ENCODE measurements around the gene PTPN20. TPM values are rescaled to one million over a fixed set of nuclear protein-coding genes. Genes with fewer than 3 reads are reported as not detected.
"Not testable (repeated sequence)": the region's sequence is repeated elsewhere in the genome, so short reads cannot be mapped to it uniquely, and the experiment has no call there.

Gene PTPN20
- total RNA-seq, 2 experiments from 2014 or later = 2.2 to 2.5 TPM

DNA sequence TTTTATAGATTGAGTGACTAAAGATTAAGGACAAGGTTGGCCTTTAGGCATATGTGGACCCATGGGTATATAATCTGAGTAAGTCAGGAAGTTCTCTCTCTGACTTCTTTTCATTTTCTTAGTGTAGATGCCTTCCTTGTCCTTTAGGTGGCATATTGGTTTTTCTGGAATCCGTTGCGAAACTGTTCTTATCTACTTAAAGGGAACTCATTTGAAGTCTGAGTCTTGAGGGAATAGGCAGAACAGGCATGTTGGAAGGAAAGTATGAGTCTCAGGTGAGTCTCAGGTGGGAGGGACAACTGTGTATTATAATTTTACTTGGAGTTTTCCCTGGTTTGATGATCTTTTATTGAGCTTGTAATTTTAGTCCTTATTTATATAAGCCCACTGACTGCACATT is 14.6 kb downstream of the PTPN20 start:
- H3K4me3 Mint-ChIP-seq; DNase-seq; H3K9me3 ChIP-seq (ENCODE audit: control insufficient read depth in 1 of 2, insufficient read depth in 1 of 2, low read length in 2 of 2); POLR2A ChIA-PET; intact Hi-C loops (cut with DNase I, micrococcal nuclease); ATAC-seq (ENCODE audit: poor library complexity); H3K4me1 Mint-ChIP-seq (ENCODE audit: low read depth); H3K4me3 ChIP-seq (ENCODE audit: low read length); H3K4me1 ChIP-seq (ENCODE audit: insufficient read depth, low read length); H3K36me3 ChIP-seq (ENCODE audit: insufficient read depth, low read length); H3K27ac Mint-ChIP-seq; H3K9me3 Mint-ChIP-seq; CTCF ChIA-PET; H3K27me3 Mint-ChIP-seq; H3K27ac ChIP-seq (ENCODE audit: low read depth in 1 of 2, low read length in 2 of 2); H3K36me3 Mint-ChIP-seq (ENCODE audit: low read depth); H3K27me3 ChIP-seq (ENCODE audit: control insufficient read depth in 1 of 2, insufficient read depth in 2 of 2, low read length in 2 of 2): not testable (repeated sequence)

- H3K9me3 Mint-ChIP-seq; H3K4me1 Mint-ChIP-seq (ENCODE audit: low read depth); H3K36me3 ChIP-seq (ENCODE audit: insufficient read depth, low read length); H3K27ac ChIP-seq (ENCODE audit: low read depth in 1 of 2, low read length in 2 of 2); DNase-seq; intact Hi-C loops (cut with DNase I, micrococcal nuclease); H3K36me3 Mint-ChIP-seq (ENCODE audit: low read depth); H3K27me3 ChIP-seq (ENCODE audit: control insufficient read depth in 1 of 2, insufficient read depth in 2 of 2, low read length in 2 of 2); H3K4me1 ChIP-seq (ENCODE audit: insufficient read depth, low read length); ATAC-seq (ENCODE audit: poor library complexity); H3K9me3 ChIP-seq (ENCODE audit: control insufficient read depth in 1 of 2, insufficient read depth in 1 of 2, low read length in 2 of 2); POLR2A ChIA-PET; H3K4me3 ChIP-seq (ENCODE audit: low read length); H3K4me3 Mint-ChIP-seq; H3K27me3 Mint-ChIP-seq; CTCF ChIA-PET; H3K27ac Mint-ChIP-seq: not testable (repeated sequence)
These were observed 17.6 kb downstream of the PTPN20 start for GRCh38 chr10:46928810-46929209.

DNA sequence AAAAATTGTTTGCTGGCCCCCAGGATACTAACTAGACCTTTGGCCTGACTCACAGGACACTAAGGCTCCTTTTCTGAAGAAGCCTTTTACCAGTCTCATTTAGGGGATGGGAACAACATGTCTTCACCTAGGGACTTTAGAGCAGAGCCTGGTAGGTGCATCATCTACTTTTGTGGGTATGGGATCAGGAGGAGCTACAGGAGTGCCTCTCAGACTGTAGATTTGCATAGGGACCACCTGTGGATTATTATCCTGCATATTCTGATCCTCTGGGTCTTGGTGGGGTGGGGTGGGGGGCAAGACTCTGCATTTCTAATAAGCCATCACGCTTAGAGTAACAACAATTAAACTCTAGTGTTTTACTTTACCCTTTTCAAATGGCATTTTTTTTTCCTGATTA is 21.2 kb downstream of the PTPN20 start:
- H3K27me3 Mint-ChIP-seq; H3K27me3 ChIP-seq (ENCODE audit: control insufficient read depth in 1 of 2, insufficient read depth in 2 of 2, low read length in 2 of 2); DNase-seq; CTCF ChIA-PET; H3K9me3 Mint-ChIP-seq; H3K4me1 Mint-ChIP-seq (ENCODE audit: low read depth); H3K9me3 ChIP-seq (ENCODE audit: control insufficient read depth in 1 of 2, insufficient read depth in 1 of 2, low read length in 2 of 2); POLR2A ChIA-PET; H3K36me3 Mint-ChIP-seq (ENCODE audit: low read depth); H3K4me1 ChIP-seq (ENCODE audit: insufficient read depth, low read length); H3K36me3 ChIP-seq (ENCODE audit: insufficient read depth, low read length); ATAC-seq (ENCODE audit: poor library complexity); H3K27ac Mint-ChIP-seq; H3K4me3 ChIP-seq (ENCODE audit: low read length); intact Hi-C loops (cut with DNase I, micrococcal nuclease); H3K27ac ChIP-seq (ENCODE audit: low read depth in 1 of 2, low read length in 2 of 2); H3K4me3 Mint-ChIP-seq: not testable (repeated sequence)

DNA sequence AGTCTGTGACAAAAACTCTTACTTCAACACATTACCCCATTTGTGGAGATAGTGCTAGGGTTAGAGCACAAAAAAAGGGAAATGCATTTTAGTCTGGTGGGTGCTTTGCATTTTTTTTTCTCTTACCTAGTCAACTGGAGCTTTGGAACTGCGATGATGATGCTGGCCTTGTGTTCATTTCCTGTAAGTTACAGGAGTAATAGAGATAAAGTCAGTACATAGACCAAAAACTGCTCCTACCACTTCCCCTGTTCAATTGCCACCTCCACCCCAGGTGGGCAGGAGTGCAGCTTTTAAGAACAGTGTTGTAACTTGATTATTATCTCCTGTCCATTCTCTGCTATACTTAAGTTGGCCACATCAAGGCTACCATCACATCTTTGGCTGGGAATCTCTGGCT is 29.9 kb downstream of the PTPN20 start:
- POLR2A ChIA-PET; H3K9me3 ChIP-seq (ENCODE audit: control insufficient read depth in 1 of 2, insufficient read depth in 1 of 2, low read length in 2 of 2); DNase-seq; CTCF ChIA-PET; H3K27me3 ChIP-seq (ENCODE audit: control insufficient read depth in 1 of 2, insufficient read depth in 2 of 2, low read length in 2 of 2); H3K4me3 ChIP-seq (ENCODE audit: low read length); H3K27me3 Mint-ChIP-seq; H3K4me1 Mint-ChIP-seq (ENCODE audit: low read depth); H3K4me1 ChIP-seq (ENCODE audit: insufficient read depth, low read length); H3K36me3 Mint-ChIP-seq (ENCODE audit: low read depth); intact Hi-C loops (cut with DNase I, micrococcal nuclease); H3K36me3 ChIP-seq (ENCODE audit: insufficient read depth, low read length); H3K4me3 Mint-ChIP-seq; H3K27ac Mint-ChIP-seq; H3K27ac ChIP-seq (ENCODE audit: low read depth in 1 of 2, low read length in 2 of 2); H3K9me3 Mint-ChIP-seq; ATAC-seq (ENCODE audit: poor library complexity): not testable (repeated sequence)

DNA sequence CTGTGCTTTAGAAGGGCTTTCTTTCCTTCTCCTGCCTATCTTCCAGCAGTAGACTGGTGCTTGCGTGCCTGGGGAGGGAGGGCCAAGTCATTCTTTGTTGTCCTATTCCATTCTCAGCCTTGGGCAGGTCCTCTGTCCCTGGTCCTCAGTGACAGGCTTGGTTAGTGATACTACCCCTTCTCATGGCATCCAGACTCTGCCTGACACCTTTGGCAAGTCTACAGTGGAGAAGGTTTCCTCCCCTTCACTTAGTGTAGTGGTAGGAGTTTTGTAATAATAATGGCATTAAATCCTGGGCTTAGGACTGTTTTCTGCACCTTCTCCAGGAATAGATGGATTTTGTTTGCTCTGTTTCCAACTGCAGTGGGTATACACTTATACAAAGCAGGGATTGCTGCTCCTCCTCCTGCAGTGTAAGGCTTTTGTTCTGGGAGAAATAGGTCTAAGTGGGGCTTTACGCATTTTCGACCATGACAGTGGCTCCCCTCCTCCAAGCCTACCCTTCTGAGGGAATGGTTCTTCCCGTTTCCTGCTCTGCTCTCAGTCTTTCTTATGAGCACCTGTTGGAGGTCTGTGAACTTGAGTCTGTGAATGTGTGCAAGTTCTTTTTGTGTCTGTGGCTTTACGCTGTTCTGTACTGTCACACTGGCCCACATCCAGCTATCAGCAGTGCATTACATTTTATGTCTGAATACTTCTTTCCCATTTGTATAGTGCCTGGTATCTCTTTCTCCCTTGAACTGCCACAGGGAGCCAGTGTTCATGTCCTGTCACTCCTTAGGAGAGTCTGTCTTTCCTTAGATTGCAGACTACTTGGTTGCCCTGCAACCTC is 37.7 kb downstream of the PTPN20 start:
- H3K9me3 ChIP-seq (ENCODE audit: control insufficient read depth in 1 of 2, insufficient read depth in 1 of 2, low read length in 2 of 2); H3K36me3 Mint-ChIP-seq (ENCODE audit: low read depth); H3K4me1 Mint-ChIP-seq (ENCODE audit: low read depth); intact Hi-C loops (cut with DNase I, micrococcal nuclease); H3K27me3 Mint-ChIP-seq; CTCF ChIA-PET; POLR2A ChIA-PET; H3K4me1 ChIP-seq (ENCODE audit: insufficient read depth, low read length); H3K36me3 ChIP-seq (ENCODE audit: insufficient read depth, low read length); ATAC-seq (ENCODE audit: poor library complexity); H3K27ac Mint-ChIP-seq; H3K27me3 ChIP-seq (ENCODE audit: control insufficient read depth in 1 of 2, insufficient read depth in 2 of 2, low read length in 2 of 2); H3K4me3 ChIP-seq (ENCODE audit: low read length); H3K27ac ChIP-seq (ENCODE audit: low read depth in 1 of 2, low read length in 2 of 2); DNase-seq; H3K9me3 Mint-ChIP-seq; H3K4me3 Mint-ChIP-seq: not testable (repeated sequence)

DNA sequence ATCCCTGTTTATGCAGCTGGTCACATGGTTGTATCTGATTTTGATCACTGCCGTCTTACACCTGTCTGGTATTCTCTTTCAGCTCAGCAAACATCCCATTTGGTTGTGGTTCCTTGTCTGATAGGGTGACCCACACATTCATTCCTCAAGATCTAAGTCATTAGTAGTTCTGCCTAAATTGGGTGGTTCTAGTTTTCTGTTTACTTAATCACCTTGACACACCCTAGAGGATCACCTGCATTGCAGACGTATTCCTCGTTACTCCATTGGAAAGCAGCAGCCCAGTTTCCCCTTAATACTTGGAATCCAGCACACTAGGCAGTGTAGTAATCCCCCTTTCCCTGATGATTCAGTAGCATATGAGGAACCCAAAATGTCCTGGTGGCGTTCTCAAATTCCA is 41.3 kb downstream of the PTPN20 start:
- H3K9me3 ChIP-seq (ENCODE audit: control insufficient read depth in 1 of 2, insufficient read depth in 1 of 2, low read length in 2 of 2) = not testable (repeated sequence)

DNA sequence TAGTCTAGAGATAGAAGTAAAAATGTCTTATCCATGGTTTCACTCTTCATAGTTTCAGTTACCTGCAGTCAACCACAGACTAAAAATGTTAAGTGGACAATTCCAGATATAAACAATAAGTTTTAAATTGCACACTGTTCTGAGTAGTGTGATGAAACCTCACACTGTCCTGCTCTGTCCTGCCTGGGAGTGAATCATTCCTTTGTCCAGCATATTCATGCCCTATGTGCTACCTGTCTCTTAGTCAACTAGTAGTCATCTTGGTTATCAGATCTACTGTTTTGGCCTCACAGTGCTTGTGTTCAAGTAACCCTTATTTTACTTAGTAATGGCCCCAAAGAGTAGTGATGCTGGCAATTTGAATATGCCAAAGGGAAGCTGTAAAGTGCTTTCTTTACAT is 49.5 kb downstream of the PTPN20 start:
- intact Hi-C loops (cut with DNase I, micrococcal nuclease); H3K4me3 Mint-ChIP-seq; CTCF ChIA-PET; DNase-seq; ATAC-seq (ENCODE audit: poor library complexity); H3K27me3 Mint-ChIP-seq; H3K27me3 ChIP-seq (ENCODE audit: control insufficient read depth in 1 of 2, insufficient read depth in 2 of 2, low read length in 2 of 2); H3K9me3 Mint-ChIP-seq; H3K4me1 Mint-ChIP-seq (ENCODE audit: low read depth); H3K27ac Mint-ChIP-seq; H3K27ac ChIP-seq (ENCODE audit: low read depth in 1 of 2, low read length in 2 of 2); H3K4me3 ChIP-seq (ENCODE audit: low read length); POLR2A ChIA-PET; H3K36me3 Mint-ChIP-seq (ENCODE audit: low read depth); H3K36me3 ChIP-seq (ENCODE audit: insufficient read depth, low read length); H3K9me3 ChIP-seq (ENCODE audit: control insufficient read depth in 1 of 2, insufficient read depth in 1 of 2, low read length in 2 of 2); H3K4me1 ChIP-seq (ENCODE audit: insufficient read depth, low read length): not testable (repeated sequence)

More for the DNA sequence above, 41.3 kb downstream of the PTPN20 start:
- H3K27me3 Mint-ChIP-seq; CTCF ChIA-PET; H3K36me3 ChIP-seq (ENCODE audit: insufficient read depth, low read length); H3K4me3 Mint-ChIP-seq; H3K36me3 Mint-ChIP-seq (ENCODE audit: low read depth); H3K4me3 ChIP-seq (ENCODE audit: low read length); H3K27ac Mint-ChIP-seq; intact Hi-C loops (cut with DNase I, micrococcal nuclease); H3K4me1 Mint-ChIP-seq (ENCODE audit: low read depth); DNase-seq; ATAC-seq (ENCODE audit: poor library complexity); H3K27ac ChIP-seq (ENCODE audit: low read depth in 1 of 2, low read length in 2 of 2); H3K27me3 ChIP-seq (ENCODE audit: control insufficient read depth in 1 of 2, insufficient read depth in 2 of 2, low read length in 2 of 2); POLR2A ChIA-PET; H3K4me1 ChIP-seq (ENCODE audit: insufficient read depth, low read length); H3K9me3 Mint-ChIP-seq: not testable (repeated sequence)
